Ectodermal cell (in vitro differentiated cells): ENCODE data around the gene DDX31.

ENCODE experiments used
- H3K27ac ChIP-seq: 2 replicates; pipeline ENCODE4 v1.7.0; 2013; ENCODE audit warnings: mild to moderate bottlenecking, low read depth, low read length; ENCODE audit not compliant: insufficient read depth, poor library complexity, severe bottlenecking
- H3K27me3 ChIP-seq: 2 replicates; pipeline ENCODE4 v1.7.0; 2013; ENCODE audit warnings: mild to moderate bottlenecking, low read length; ENCODE audit not compliant: insufficient read depth, control insufficient read depth, poor library complexity, severe bottlenecking
- H3K36me3 ChIP-seq: one replicate; pipeline ENCODE4 v1.7.0; 2013; ENCODE audit warnings: low read length; ENCODE audit not compliant: control insufficient read depth, insufficient read depth
- H3K4me1 ChIP-seq: one replicate; pipeline ENCODE4 v1.7.0; 2013; ENCODE audit warnings: low read length; ENCODE audit not compliant: control insufficient read depth, insufficient read depth
- H3K4me3 ChIP-seq: 2 replicates; pipeline ENCODE4 v1.7.0; 2013; ENCODE audit warnings: low read depth, low read length, control low read depth; ENCODE audit not compliant: insufficient read depth
- H3K9me3 ChIP-seq: 2 replicates; pipeline ENCODE4 v1.7.0; 2013; ENCODE audit warnings: mild to moderate bottlenecking, low read length, moderate library complexity; ENCODE audit not compliant: control insufficient read depth
- WGBS, 2 experiments: methylation state at CpG; one replicate each; pipeline ENCODE4 v1.1.7; 2013; ENCODE audit warnings: missing lambda C conversion rate in 2 of 2; 5-methylcytosine and 5-hydroxymethylcytosine counted together

The DDX31 gene

DNA sequence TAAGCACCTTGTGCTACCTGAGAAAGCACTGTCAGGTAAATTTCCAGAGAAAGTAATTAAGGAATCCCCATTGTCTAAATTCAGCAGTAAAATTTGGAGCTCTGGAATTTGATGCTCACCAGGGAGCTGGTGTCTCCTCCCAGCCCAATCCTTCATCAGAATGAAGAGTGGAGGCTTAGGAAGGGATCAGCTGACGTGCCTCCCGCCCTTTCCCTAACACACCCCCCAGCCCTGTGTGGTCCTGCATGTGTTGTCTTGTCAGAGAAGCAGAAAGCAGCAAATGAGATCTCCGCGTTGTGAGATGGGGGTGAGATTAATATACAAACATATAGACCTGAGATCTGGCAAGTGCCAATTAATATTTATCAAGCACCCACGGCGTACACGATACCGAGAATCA is 114.3 kb downstream of the DDX31 start:
- no peaks in the 10 kb centered on the region for H3K27me3 ChIP-seq
- no peaks in the 10 kb centered on the region for H3K36me3 ChIP-seq
- H3K9me3 ChIP-seq = no peaks in the 10 kb centered on the region
- H3K4me3 ChIP-seq = no peak overlapping the region
- WGBS, 2 experiments = 60 to 68% methylated on average over 8 of the region's 8 CpGs
- peak overlapping the region; percentile 33 for H3K27ac ChIP-seq
- peaks cover 34% of the 10 kb centered on the region for H3K4me1 ChIP-seq

DNA sequence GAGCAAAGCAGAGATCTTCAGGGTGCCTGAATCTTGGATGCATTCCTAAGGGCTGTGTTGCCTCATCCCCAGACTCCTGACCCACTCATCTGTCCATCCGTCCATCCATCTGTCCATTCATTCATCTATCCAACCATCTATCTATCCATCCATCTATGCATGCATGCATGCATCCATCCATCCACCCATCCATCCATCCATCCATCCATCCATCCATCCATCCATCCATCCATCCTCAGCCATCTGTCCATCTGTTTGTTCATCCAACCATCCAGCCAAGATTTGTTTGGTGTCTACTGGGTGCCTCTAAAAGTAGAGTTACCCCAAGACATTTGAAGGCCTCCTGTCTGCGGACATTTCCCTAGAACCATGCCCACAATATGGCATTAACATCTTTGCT is 115.0 kb downstream of the DDX31 start:
- WGBS, 2 experiments = 90 to 92% methylated on average over 2 of the region's 2 CpGs
- no peak overlapping the region for H3K4me3 ChIP-seq
- H3K4me1 ChIP-seq = peaks cover 35% of the 10 kb centered on the region
- H3K36me3 ChIP-seq = no peaks in the 10 kb centered on the region
- H3K27ac ChIP-seq = no peak overlapping the region
- no peaks in the 10 kb centered on the region for H3K9me3 ChIP-seq
- H3K27me3 ChIP-seq = no peaks in the 10 kb centered on the region

DNA sequence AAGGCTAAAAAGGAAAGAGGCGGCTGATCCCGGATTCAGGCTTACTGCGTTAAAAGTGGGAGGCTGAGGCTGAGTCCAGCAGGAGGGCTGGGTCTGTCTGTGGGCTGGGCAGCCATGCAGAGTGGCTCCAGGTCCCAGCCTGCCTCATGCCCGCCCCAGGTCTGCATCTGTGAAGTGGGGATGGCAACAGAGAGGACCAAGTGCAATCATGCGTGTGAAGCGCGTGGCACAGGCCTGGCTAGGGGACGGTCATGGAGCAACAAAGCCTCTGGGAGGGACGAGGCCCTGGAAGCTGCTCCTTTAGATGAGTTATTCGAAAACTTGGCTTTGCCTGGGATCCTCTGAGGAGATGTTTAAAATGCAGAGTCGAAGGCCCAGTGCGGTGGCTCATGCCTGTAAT is 117.7 kb downstream of the DDX31 start:
- Histone ChIP-seq H3K36me3 (no peaks in the 10 kb centered on the region), H3K27ac (no peak overlapping the region), H3K9me3 (no peaks in the 10 kb centered on the region), H3K4me3 (no peak overlapping the region), H3K27me3 (no peaks in the 10 kb centered on the region), H3K4me1 (peaks cover 41% of the 10 kb centered on the region)
- 90 to 92% methylated on average over 12 of the region's 12 CpGs for WGBS, 2 experiments

DNA sequence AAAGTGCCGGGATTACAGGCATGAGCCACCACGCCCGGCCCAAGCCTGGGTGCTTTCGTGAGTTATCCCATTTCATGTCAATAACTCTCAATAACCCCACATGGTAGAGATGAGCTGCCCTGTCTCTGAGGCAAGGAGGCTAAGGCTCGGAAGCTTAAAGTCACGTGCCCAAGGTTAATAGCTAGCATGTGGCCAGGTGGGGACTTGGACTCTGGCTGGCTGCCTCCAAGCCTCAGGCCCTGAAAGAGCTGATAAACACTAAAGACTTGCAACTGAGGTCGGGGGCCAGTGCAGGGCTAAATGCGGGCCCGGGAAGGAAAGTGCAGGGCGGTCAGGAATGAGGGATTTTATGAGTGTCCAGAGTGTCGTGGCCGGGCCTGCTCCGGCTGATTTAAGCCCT is 118.2 kb downstream of the DDX31 start:
- H3K9me3 ChIP-seq = no peaks in the 10 kb centered on the region
- no peak overlapping the region for H3K4me3 ChIP-seq
- H3K4me1 ChIP-seq = peaks cover 41% of the 10 kb centered on the region
- H3K27me3 ChIP-seq = no peaks in the 10 kb centered on the region
- no peak overlapping the region for H3K27ac ChIP-seq
- 92 to 93% methylated on average over 13 of the region's 13 CpGs for WGBS, 2 experiments
- H3K36me3 ChIP-seq = no peaks in the 10 kb centered on the region

DNA sequence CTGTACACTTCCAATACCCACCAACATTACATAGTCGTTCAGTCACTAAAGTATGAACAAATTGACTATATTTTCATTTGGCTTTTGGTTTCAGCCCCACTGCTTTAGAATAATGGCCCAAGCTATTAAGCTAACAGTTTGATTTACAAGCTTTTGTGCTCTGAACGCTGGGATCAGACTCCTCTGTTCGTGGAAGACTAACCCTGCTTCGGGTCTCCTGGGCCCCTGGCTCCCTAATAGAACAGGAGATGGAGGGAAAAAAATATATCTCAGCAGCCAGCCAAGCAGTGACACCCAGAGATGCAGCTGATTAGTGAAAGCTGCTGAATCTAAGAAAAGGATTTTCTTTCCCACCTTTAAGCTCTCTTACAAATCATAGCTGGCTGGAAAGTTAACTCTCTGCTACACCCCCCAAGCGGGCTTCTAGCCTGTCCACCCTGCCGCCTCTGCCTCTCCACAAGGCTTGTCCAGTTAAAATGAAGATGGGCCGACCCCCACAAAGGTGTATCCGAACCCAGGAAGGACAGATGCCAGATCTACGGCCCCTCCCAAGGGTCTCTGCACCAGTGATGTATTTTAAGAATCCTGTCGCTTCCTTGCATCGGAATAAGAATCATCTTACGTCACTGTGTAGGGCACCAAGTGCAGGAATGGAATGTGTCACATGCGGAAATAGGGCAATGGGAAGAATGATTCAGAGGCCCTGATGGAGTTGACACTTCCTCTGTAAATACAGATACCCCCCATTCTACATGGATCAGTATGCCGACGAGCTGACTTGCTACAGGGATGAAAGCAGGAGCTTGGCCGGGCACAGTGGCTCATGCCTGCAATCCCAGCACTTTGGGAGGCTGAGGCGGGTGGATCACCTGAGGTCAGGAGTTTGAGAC is 120.8 kb downstream of the DDX31 start:
- Histone ChIP-seq H3K27ac (peak overlapping the region; percentile 16), H3K27me3 (no peaks in the 10 kb centered on the region), H3K4me3 (no peak overlapping the region), H3K4me1 (peaks cover 41% of the 10 kb centered on the region), H3K9me3 (no peaks in the 10 kb centered on the region), H3K36me3 (no peaks in the 10 kb centered on the region)
- 81% methylated on average over 17 of the region's 17 CpGs for WGBS, 2 experiments

DNA sequence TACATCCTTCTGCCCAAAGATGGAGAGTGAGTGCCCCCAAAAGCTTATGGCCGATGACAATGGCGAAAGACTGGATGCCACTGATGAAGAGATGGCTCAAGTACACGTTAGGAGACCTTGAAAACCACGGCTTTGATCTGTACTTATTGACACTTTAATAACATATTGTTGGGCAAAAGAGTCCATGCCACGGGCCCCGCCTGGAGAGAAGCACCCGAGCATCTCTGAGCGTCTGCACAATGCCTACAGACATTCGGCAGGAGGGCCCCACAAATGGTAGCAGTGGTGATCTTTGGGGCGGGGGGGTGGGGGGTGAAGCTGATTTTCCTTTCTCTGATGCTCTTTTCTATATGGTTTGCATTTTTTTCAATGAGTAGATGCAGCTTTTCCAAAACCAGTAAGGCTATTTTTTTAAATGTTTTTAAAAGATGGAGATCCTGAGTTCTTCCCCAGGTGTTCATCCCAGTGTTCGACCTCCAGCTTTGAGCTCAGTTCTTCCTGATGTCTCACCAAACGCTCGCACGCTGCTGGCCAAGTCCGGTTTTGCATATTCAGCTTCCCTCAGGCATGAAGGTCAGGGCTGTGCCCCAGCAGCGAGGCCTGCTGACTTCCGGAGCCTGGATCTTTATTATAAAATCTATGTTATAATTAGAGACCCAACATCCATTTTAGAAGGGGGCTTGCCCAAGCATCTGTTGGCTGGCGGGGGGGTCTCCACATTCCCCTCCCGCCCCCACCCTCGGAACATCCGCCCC is 121.6 kb downstream of the DDX31 start:
- H3K4me1 ChIP-seq = peaks cover 46% of the 10 kb centered on the region
- H3K36me3 ChIP-seq = no peaks in the 10 kb centered on the region
- no peaks in the 10 kb centered on the region for H3K9me3 ChIP-seq
- H3K27me3 ChIP-seq = no peaks in the 10 kb centered on the region
- H3K4me3 ChIP-seq = no peak overlapping the region
- 88 to 93% methylated on average over 17 to 19 of the region's 21 CpGs for WGBS, 2 experiments
- no peak overlapping the region for H3K27ac ChIP-seq

DNA sequence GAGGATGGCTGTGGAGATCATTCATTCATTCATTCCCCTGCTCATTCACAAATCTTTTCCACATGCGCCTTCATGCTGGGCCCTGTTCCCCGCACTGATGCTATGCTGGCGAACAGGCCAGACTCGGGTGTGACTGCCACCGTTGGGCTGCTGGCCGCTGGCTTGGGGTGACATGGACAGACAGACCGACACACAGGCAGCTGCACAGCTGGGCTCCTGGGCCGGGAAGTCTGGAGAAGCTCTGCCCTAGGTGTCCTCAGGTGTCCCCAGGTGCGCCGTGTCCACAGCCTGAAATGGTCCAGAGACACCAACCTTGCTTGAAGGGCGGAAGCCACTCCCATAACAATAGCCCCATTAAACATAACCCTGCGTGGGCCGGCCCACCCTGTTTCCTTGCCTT is 122.3 kb downstream of the DDX31 start:
- Histone ChIP-seq H3K9me3 (no peaks in the 10 kb centered on the region), H3K4me1 (peaks cover 50% of the 10 kb centered on the region), H3K27me3 (no peaks in the 10 kb centered on the region), H3K27ac (no peak overlapping the region), H3K36me3 (no peaks in the 10 kb centered on the region), H3K4me3 (no peak overlapping the region)
- WGBS, 2 experiments = 93 to 94% methylated on average over 13 of the region's 13 CpGs

DNA sequence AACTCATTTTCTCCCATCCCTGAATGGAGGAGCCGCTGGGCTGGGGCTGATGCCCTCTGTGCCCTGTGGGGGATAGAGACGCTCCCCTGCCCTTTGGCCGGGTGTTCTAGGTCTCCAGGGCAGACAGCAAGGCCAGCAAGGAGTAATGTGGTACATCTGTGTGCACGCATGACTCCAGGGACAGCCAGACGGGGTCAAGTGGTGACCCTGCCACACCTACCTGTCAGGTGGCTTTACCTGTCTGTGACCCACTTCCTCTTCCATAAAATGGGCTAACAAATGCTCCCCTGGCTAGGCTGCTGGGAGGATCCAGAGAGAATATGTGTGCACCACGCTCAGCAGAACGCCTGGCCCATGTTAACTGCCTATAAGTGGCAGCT is 122.7 kb downstream of the DDX31 start:
- WGBS, 2 experiments = 76 to 84% methylated on average over 7 of the region's 7 CpGs
- Histone ChIP-seq H3K27me3 (no peaks in the 10 kb centered on the region), H3K9me3 (no peaks in the 10 kb centered on the region), H3K4me3 (no peak overlapping the region), H3K4me1 (peaks cover 50% of the 10 kb centered on the region), H3K27ac (no peak overlapping the region), H3K36me3 (no peaks in the 10 kb centered on the region)

DNA sequence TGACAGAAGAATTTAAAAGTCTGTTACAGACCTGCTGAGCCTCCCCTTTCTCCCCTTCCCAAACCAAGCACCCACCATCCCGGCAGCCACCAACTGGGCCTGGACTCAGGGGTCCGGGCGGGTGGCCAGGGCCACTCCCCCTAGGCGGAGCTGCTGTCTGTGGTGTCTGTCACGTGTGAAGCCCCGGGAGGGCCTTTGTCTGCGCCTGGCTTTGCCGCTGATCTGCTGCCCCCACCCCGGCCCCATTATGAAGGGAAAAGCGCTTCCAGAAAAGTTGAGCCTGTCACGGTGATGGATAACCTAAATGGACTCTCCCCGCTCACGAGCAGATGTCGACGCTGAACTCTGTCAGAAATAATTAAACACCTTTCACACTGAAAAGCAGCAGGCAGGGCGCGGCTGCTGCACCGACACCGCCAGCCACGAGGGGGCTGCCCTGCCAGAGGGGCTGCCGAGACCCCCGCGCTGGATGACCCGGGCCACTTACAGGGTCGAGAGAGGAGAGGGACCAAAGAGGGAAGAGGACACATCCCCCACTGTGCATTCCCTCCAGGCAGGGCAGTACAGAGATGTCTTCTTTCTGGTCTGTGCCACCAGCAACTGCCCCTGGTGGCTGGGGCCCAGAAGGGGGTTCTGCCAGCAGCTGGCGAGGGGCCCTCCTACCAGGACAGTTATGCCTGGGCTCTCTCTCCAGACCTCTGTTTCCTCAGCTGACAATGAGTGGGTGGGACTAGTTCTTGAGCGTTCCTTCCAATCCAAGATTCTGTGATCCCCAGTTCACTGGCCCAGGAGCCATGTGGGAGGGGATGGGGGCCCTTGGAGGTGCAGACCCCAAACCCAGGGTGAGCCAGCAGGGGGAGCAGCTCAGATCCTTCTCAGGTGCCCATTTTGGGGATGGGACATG is 123.4 kb downstream of the DDX31 start:
- Histone ChIP-seq H3K27ac (peak overlapping the region; percentile 71), H3K27me3 (no peaks in the 10 kb centered on the region), H3K36me3 (no peaks in the 10 kb centered on the region), H3K4me1 (peaks cover 50% of the 10 kb centered on the region), H3K9me3 (no peaks in the 10 kb centered on the region), H3K4me3 (peak overlapping the region; percentile 14)
- 4 to 5% methylated on average over 27 of the region's 27 CpGs for WGBS, 2 experiments
